Measurements from ENCODE around the gene SIGLEC10.

- TF ChIP-seq CTCF (IDR thresholded peaks at IDR 0.05; ENCODE audit: low read depth, low read length, poor library complexity, severe bottlenecking) = no peak
- no peak for TF ChIP-seq EZH2phosphoT487 (IDR thresholded peaks at IDR 0.05; ENCODE audit: borderline replicate concordance, low read length)
Observed at GRCh38 chr19:51440052-51440451, 22.6 kb upstream of the SIGLEC10 start.
